HG03342 (cell line): ENCODE results near the gene CASK.

Experiments used
- ATAC-seq: cut with Tn5 transposase; IDR thresholded peaks from one replicate; pipeline ENCODE4 v1.9.1; 2021; ENCODE audit warnings: mild to moderate bottlenecking, moderate library complexity; ENCODE audit not compliant: unreplicated experiment

CASK gene

DNA sequence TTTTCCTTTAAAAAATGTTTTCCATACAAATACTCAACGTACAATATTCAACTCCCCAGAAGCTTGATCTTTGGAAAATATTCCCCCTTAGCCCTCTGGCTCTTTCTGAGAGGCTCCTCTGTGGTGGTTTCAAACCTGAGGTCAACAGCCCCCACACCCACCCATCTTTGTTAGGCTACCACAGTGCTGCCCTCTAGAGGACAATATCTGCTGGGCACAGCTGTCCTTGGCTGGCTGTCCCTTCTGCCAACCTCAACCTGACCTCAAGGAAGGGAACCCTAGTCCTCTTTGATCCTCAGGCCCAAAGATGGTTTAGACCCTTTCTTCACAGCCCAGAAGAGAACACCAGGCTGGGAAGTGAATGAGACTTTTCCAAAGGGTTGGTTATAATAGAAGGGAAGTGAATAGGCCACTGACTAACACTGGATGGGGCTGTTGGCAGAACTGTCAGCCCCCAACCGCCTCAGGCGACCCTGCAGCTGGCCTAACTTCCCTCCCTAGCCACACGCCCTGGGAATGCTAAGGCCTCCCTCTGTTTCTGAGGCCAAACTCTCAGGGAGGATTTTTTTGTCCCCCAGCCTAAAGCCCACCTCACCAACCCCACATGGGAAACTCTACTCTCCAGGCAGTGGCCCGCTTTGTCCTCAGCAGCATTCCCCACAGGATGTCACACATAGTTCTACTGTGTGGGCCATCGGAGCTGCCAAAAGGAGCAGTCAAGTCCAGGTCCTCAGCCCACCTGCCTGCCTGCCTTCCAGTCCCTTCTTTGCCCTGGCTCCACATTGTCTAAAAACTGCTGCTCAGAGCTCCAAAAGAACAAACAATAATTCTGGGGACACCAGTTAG, 441.9 kb downstream of the CASK start:
- ATAC-seq, result no peak

DNA sequence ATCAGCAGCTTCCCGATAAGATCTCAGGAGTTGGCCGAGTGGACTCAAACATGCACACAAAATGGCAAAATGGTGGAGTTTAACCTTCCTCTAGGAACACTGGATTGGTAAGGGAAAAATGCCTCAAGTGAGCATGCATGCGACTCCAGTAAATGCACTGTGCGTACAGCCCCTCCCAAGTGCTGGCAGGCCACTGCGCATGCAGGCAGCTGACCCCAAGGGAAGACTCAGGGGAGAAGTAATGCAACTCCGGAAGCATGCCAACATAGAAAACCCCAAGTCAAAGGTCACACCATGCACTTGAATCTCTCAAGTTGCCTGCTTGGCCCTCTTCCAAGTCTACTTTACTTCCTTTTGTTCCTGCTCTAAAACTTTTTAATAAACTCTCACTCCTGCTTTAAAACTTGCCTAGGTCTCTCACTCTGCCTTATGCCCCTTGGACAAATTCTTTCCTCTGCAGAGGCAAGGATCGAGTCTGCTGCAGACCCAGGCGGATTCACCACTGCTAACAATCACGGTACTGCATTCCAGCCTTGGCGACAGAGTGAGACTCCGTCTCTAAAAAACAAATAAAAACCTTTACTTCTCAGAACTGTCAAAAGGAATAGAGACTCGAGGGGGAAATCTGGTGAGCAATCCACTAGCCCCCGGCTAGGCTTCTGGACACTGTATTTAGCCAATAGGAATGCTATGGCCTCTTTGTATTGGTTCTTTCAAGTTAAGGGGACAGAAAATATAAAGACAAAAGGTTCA, 442.7 kb downstream of the CASK start:
- ATAC-seq, result no peak

DNA sequence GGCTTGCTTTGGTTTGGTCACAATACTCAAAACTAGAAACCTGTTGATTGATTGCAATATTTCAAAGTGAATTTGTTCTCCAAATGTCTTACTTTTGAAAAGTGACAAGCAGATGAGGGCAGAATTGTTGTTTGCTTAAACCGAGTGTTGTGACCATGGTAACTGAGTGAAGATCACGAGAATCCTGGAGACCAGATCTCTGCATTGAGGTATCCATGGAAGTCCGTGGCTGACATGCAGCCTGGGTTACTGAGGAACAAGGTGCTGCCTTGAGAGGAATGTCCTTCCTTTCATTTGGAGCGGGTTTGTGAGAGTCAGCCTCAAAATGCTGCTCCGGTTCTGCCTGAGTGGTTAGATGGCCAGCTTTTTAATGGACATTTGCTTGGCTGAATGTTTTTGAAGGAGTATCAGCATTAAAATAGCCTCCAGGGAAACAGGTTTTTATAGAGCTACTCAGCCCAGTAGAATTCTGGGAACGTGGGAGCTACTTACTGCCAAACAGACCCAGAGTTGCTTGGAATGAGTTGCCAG, 444.9 kb downstream of the CASK start:
- ATAC-seq, result no peak

- no peak for ATAC-seq
These were observed 447.6 kb downstream of the CASK start for GRCh38 chrX:41475591-41476241.

GRCh38 chrX:41475191-41475590, 448.2 kb downstream of the CASK start:
- ATAC-seq, result no peak

GRCh38 chrX:41474726-41475100, 448.6 kb downstream of the CASK start:
- no peak for ATAC-seq

GRCh38 chrX:41473936-41474725, 449.2 kb downstream of the CASK start:
- ATAC-seq, result no peak

- ATAC-seq, result no peak
These were observed 451.0 kb downstream of the CASK start for GRCh38 chrX:41472231-41472815.

DNA sequence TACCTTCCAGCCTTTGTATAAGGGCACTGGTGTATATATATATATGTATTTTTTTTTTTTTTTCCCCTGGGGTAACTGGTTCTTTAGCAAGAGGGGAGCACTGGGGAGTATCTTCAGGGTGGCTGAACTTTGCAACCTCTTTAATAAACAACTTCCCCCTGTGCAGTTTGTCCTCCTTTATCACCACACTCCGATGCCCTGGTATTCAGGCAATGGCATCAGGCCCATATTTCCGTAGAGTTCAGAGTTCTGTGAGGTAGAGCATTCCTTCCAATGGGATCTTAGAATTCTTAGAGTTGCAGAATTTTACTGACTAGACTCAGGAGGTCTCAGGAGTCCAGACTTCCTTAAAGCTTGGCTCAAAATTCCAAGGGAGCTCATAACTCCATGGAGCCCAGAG, 451.6 kb downstream of the CASK start:
- no peak for ATAC-seq

DNA sequence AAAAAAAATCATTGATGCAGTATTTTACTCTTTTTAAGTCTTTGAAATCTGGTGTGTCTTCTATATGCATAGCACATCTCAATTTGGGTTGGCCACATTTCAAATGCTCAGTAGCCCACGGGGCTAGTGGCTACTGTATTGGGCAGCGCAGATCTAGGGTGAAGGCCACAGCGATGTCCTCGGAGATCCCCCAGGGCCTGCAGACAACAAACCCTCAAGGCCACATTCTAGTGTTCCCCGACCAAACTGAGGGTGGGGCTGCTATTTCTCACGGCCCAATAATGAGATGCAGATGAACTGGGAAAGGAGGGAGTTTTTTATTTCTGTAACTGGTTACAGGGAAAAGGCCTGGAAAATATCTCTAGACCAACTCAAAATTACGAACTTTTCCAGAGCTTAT, 452.6 kb downstream of the CASK start:
- no peak for ATAC-seq

- no peak for ATAC-seq
These were observed 454.6 kb downstream of the CASK start for GRCh38 chrX:41468647-41469323.
